DOHH2 (cell line): Measurements from ENCODE around the gene CCDC160.

Experiments used
- EZH2phosphoT487 ChIP-seq: fragments of 200-600 bp; sonication (generic); IDR thresholded peaks from 2 replicates; pipeline ENCODE4 v1.6.1; 2017; ENCODE audit warnings: borderline replicate concordance, mild to moderate bottlenecking, antibody characterized with exemption, low read length, moderate library complexity, mixed read lengths
- TF ChIP-seq, protein P1 (sequence below): fragments of 200-600 bp; sonication (generic); IDR thresholded peaks from one replicate; pipeline ENCODE4 v1.5.1; 2014; ENCODE audit warnings: antibody characterized with exemption, mild to moderate bottlenecking, low read depth, low read length; ENCODE audit not compliant: poor library complexity, severe bottlenecking

DNA sequence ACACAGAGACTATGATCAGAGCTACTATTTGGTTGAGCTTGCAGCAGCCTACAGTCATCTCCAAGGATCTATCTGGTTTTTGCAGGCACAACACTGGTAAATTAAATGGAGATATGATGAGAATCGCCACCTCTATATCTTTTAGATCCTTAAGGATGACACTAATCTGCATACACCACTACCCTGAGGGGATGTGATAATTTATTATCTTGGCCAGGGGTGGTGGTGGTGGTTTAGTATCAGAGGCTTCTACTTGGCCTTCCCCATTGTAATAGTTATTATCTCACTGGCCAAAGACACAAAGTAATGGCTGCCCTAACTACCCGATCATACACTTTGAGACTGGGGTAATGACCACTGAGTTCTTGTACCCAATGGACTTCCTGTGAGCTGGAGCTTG, 21.2 kb downstream of the CCDC160 start:
- TF ChIP-seq, protein P1, sequence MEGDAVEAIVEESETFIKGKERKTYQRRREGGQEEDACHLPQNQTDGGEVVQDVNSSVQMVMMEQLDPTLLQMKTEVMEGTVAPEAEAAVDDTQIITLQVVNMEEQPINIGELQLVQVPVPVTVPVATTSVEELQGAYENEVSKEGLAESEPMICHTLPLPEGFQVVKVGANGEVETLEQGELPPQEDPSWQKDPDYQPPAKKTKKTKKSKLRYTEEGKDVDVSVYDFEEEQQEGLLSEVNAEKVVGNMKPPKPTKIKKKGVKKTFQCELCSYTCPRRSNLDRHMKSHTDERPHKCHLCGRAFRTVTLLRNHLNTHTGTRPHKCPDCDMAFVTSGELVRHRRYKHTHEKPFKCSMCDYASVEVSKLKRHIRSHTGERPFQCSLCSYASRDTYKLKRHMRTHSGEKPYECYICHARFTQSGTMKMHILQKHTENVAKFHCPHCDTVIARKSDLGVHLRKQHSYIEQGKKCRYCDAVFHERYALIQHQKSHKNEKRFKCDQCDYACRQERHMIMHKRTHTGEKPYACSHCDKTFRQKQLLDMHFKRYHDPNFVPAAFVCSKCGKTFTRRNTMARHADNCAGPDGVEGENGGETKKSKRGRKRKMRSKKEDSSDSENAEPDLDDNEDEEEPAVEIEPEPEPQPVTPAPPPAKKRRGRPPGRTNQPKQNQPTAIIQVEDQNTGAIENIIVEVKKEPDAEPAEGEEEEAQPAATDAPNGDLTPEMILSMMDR, result no peak
- no peak for TF ChIP-seq EZH2phosphoT487
